ENCODE measurements around the gene TRIM2.

Gene TRIM2

DNA sequence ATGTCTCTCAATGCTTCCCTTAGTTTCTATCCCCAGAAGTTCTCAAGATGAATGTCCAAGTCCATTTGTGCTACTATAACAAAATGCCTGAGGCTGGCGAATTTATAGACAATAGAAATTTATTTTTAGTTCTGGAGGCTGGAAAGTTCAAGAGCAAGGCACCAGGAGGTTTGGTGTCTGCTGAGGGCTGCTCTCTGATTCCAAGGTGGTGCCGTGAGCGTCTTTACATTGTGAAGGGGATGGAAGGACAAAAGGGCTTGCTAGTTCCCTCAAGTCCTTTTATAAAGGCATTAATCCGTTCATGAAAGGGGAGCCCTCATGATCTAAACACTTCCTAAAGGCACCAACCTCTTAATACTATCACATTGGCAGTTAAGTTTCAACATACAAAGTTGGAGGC is 12.3 kb downstream of the TRIM2 start:
- H3K36me3 ChIP-seq (ENCODE audit: control insufficient read depth in 1 of 2, insufficient read depth in 2 of 2, low read length in 2 of 2) = no peaks in the 10 kb centered on the region
- no peak overlapping the region for H2BK120ac ChIP-seq (ENCODE audit: insufficient read depth, low read length, poor library complexity)
- no peak overlapping the region for H4K91ac ChIP-seq (ENCODE audit: low read depth, low read length)
- H2BK12ac ChIP-seq (ENCODE audit: low read length) = no peak overlapping the region
- no peak overlapping the region for H4K8ac ChIP-seq (ENCODE audit: low read depth, low read length)
- H3K9me3 ChIP-seq (ENCODE audit: insufficient read depth, low read depth, low read length) = no peaks in the 10 kb centered on the region
- H3K4me1 ChIP-seq (ENCODE audit: control insufficient read depth in 1 of 2, insufficient read depth in 2 of 2, low read length in 2 of 2) = no peaks in the 10 kb centered on the region
- WGBS (ENCODE audit: extremely low coverage, insufficient coverage, insufficient read length) = no CpG with 5 or more reads among the region's 4 CpGs
- no peaks in the 10 kb centered on the region for H3K79me1 ChIP-seq (ENCODE audit: low read length)
- H2BK5ac ChIP-seq (ENCODE audit: low read depth, low read length, poor library complexity) = no peak overlapping the region
- H4K12ac ChIP-seq (ENCODE audit: low read depth, low read length) = no peak overlapping the region
- H3K18ac ChIP-seq (ENCODE audit: low read length) = no peak overlapping the region
- no peaks in the 10 kb centered on the region for H3K79me2 ChIP-seq (ENCODE audit: control insufficient read depth, insufficient read depth, low read length, poor library complexity)
- H3K23ac ChIP-seq (ENCODE audit: low read length) = no peak overlapping the region
- H3K9ac ChIP-seq (ENCODE audit: low read length) = no peak overlapping the region
- H3K4ac ChIP-seq (ENCODE audit: low read depth, low read length) = no peak overlapping the region
- H3K4me3 ChIP-seq (ENCODE audit: low read depth, low read length) = no peak overlapping the region
- H2AFZ ChIP-seq (ENCODE audit: insufficient read depth, low read length, poor library complexity) = no peak overlapping the region
- H3K27ac ChIP-seq (ENCODE audit: low read depth, low read length) = no peak overlapping the region
- no peak overlapping the region for H3K14ac ChIP-seq (ENCODE audit: low read length)
- no peaks in the 10 kb centered on the region for H3K27me3 ChIP-seq (ENCODE audit: insufficient read depth, low read length)
- no peak overlapping the region for H2AK5ac ChIP-seq (ENCODE audit: low read length)
- no peak for DNase-seq
- no peak overlapping the region for H3K4me2 ChIP-seq (ENCODE audit: low read length)

DNA sequence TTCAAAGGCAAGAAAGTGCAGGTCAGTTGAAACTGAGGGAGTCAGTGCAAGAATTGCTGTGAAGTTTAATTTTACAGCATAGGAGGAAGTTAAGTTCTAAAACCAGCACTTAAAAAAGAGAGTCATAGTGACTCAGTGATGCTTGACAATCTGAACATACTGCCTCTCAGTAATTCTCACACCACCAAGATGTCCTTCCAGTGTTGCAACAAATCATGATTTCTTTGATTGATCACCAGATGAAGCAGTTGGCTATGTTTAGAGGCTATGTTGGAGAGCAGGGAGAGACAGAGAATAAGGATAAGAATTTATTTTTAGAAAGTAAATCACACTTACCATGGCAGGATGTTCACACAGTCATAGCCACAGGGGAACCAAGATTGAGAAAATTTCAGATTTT is 13.2 kb downstream of the TRIM2 start:
- Histone ChIP-seq H4K91ac (ENCODE audit: low read depth, low read length) (no peak overlapping the region), H3K36me3 (ENCODE audit: control insufficient read depth in 1 of 2, insufficient read depth in 2 of 2, low read length in 2 of 2) (no peaks in the 10 kb centered on the region), H3K4me2 (ENCODE audit: low read length) (no peak overlapping the region), H3K4me1 (ENCODE audit: control insufficient read depth in 1 of 2, insufficient read depth in 2 of 2, low read length in 2 of 2) (peaks cover 0 to under 1% of the 10 kb centered on the region in 2 experiments), H3K18ac (ENCODE audit: low read length) (no peak overlapping the region), H4K12ac (ENCODE audit: low read depth, low read length) (no peak overlapping the region), H2BK120ac (ENCODE audit: insufficient read depth, low read length, poor library complexity) (no peak overlapping the region), H3K23ac (ENCODE audit: low read length) (no peak overlapping the region), H2AK5ac (ENCODE audit: low read length) (no peak overlapping the region), H3K27me3 (ENCODE audit: insufficient read depth, low read length) (no peaks in the 10 kb centered on the region), H2AFZ (ENCODE audit: insufficient read depth, low read length, poor library complexity) (no peak overlapping the region), H4K8ac (ENCODE audit: low read depth, low read length) (no peak overlapping the region), H3K4ac (ENCODE audit: low read depth, low read length) (no peak overlapping the region), H3K4me3 (ENCODE audit: low read depth, low read length) (no peak overlapping the region), H3K9ac (ENCODE audit: low read length) (no peak overlapping the region), H3K79me2 (ENCODE audit: control insufficient read depth, insufficient read depth, low read length, poor library complexity) (no peaks in the 10 kb centered on the region), H3K14ac (ENCODE audit: low read length) (no peak overlapping the region), H2BK5ac (ENCODE audit: low read depth, low read length, poor library complexity) (no peak overlapping the region), H3K79me1 (ENCODE audit: low read length) (peaks cover 2% of the 10 kb centered on the region), H3K27ac (ENCODE audit: low read depth, low read length) (no peak overlapping the region), H2BK12ac (ENCODE audit: low read length) (no peak overlapping the region), H3K9me3 (ENCODE audit: insufficient read depth, low read depth, low read length) (no peaks in the 10 kb centered on the region)
- no peak for DNase-seq

DNA sequence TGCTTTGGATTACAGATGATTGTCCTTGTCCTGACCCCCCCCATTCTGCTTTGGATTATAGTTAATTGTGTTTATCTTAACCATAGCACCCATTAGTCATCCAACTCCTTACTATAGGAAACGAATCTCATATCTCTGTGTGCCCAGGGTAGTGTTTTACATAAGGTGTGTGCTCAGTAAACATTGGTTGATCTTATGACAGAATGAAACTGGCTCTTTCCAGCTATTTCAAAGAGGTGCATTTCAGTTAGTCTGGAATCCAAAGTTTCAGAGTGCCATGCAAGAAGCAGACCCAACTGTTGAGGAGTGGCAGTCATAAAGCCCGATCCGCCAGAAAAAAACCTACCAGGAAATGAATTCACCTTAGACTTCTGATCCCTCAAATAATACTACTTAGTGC is 14.7 kb downstream of the TRIM2 start:
- no CpG with 5 or more reads among the region's 3 CpGs for WGBS (ENCODE audit: extremely low coverage, insufficient coverage, insufficient read length)
- Histone ChIP-seq H3K27me3 (ENCODE audit: insufficient read depth, low read length) (no peaks in the 10 kb centered on the region), H2AK5ac (ENCODE audit: low read length) (no peak overlapping the region), H2BK120ac (ENCODE audit: insufficient read depth, low read length, poor library complexity) (no peak overlapping the region), H3K18ac (ENCODE audit: low read length) (no peak overlapping the region), H3K4ac (ENCODE audit: low read depth, low read length) (no peak overlapping the region), H3K4me2 (ENCODE audit: low read length) (no peak overlapping the region), H3K27ac (ENCODE audit: low read depth, low read length) (no peak overlapping the region), H2AFZ (ENCODE audit: insufficient read depth, low read length, poor library complexity) (no peak overlapping the region), H3K79me2 (ENCODE audit: control insufficient read depth, insufficient read depth, low read length, poor library complexity) (peaks cover 6% of the 10 kb centered on the region), H3K4me3 (ENCODE audit: low read depth, low read length) (no peak overlapping the region), H4K12ac (ENCODE audit: low read depth, low read length) (no peak overlapping the region), H3K4me1 (ENCODE audit: control insufficient read depth in 1 of 2, insufficient read depth in 2 of 2, low read length in 2 of 2) (peaks cover 8% of the 10 kb centered on the region in 2 experiments), H3K23ac (ENCODE audit: low read length) (no peak overlapping the region), H3K79me1 (ENCODE audit: low read length) (peaks cover 10% of the 10 kb centered on the region), H2BK12ac (ENCODE audit: low read length) (no peak overlapping the region), H4K91ac (ENCODE audit: low read depth, low read length) (no peak overlapping the region), H3K9me3 (ENCODE audit: insufficient read depth, low read depth, low read length) (no peaks in the 10 kb centered on the region), H3K9ac (ENCODE audit: low read length) (no peak overlapping the region), H3K36me3 (ENCODE audit: control insufficient read depth in 1 of 2, insufficient read depth in 2 of 2, low read length in 2 of 2) (no peaks in the 10 kb centered on the region), H4K8ac (ENCODE audit: low read depth, low read length) (no peak overlapping the region), H2BK5ac (ENCODE audit: low read depth, low read length, poor library complexity) (no peak overlapping the region), H3K14ac (ENCODE audit: low read length) (no peak overlapping the region)
- no peak for DNase-seq

DNA sequence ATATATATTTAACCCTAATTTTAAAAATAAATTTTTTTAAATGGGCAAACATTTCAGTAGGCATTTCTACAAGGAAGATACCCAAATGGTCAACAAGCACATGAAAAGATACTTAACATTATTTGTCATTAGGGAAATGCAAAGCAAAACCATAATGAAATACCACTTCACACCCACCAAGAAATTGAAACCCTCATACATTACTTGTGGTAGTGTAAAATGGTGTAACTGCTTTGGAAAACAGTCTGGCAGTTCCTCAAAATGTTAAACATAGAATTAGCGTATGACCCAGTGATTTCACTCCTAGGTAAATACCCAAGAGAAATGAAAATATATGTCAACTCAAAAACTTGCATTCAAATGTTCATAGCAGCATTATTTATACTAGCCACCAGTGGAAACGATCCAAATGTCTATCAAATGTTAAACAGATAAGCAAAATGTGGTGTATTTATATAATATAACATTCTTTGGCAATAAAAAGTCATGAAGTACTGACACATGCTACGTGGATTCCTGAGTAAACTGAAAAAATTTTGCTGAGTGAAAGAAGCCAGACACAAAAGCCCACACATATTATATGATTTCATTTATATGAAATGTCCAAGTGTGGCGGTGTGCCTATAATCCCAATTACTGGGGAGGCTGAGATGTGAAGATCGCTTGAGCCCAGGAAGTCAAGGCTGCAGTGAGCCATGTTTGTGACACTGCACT is 16.6 kb downstream of the TRIM2 start:
- Histone ChIP-seq H3K79me1 (ENCODE audit: low read length) (peaks cover 10% of the 10 kb centered on the region), H3K18ac (ENCODE audit: low read length) (no peak overlapping the region), H3K27ac (ENCODE audit: low read depth, low read length) (no peak overlapping the region), H3K9me3 (ENCODE audit: insufficient read depth, low read depth, low read length) (no peaks in the 10 kb centered on the region), H3K4me3 (ENCODE audit: low read depth, low read length) (no peak overlapping the region), H2BK120ac (ENCODE audit: insufficient read depth, low read length, poor library complexity) (no peak overlapping the region), H2AK5ac (ENCODE audit: low read length) (no peak overlapping the region), H4K8ac (ENCODE audit: low read depth, low read length) (no peak overlapping the region), H4K12ac (ENCODE audit: low read depth, low read length) (no peak overlapping the region), H3K23ac (ENCODE audit: low read length) (no peak overlapping the region), H3K9ac (ENCODE audit: low read length) (no peak overlapping the region), H3K79me2 (ENCODE audit: control insufficient read depth, insufficient read depth, low read length, poor library complexity) (peaks cover 6% of the 10 kb centered on the region), H3K4ac (ENCODE audit: low read depth, low read length) (no peak overlapping the region), H3K14ac (ENCODE audit: low read length) (no peak overlapping the region), H3K4me1 (ENCODE audit: control insufficient read depth in 1 of 2, insufficient read depth in 2 of 2, low read length in 2 of 2) (peaks cover 8% of the 10 kb centered on the region in 2 experiments), H3K4me2 (ENCODE audit: low read length) (no peak overlapping the region), H2BK5ac (ENCODE audit: low read depth, low read length, poor library complexity) (no peak overlapping the region), H3K36me3 (ENCODE audit: control insufficient read depth in 1 of 2, insufficient read depth in 2 of 2, low read length in 2 of 2) (no peaks in the 10 kb centered on the region), H3K27me3 (ENCODE audit: insufficient read depth, low read length) (no peaks in the 10 kb centered on the region), H2AFZ (ENCODE audit: insufficient read depth, low read length, poor library complexity) (no peak overlapping the region), H2BK12ac (ENCODE audit: low read length) (no peak overlapping the region), H4K91ac (ENCODE audit: low read depth, low read length) (no peak overlapping the region)
- DNase-seq = no peak
- WGBS (ENCODE audit: extremely low coverage, insufficient coverage, insufficient read length) = no CpG with 5 or more reads among the region's 5 CpGs

Data from trophoblast cell (in vitro differentiated cells and primary cell).